Measurements from ENCODE around the gene HEXA. TPM values are rescaled to one million over a fixed set of nuclear protein-coding genes. Genes with fewer than 3 reads are reported as not detected.
A peak's percentile ranks its signal among the peaks of the same experiment; 100 is the strongest.

HEXA gene
- total and polyA plus RNA-seq, 9 of the 15 experiments (the other 6 are each of a cell fraction or from before 2014, with no cell fraction given) = 22.2 to 136 (median 68.9) TPM

DNA sequence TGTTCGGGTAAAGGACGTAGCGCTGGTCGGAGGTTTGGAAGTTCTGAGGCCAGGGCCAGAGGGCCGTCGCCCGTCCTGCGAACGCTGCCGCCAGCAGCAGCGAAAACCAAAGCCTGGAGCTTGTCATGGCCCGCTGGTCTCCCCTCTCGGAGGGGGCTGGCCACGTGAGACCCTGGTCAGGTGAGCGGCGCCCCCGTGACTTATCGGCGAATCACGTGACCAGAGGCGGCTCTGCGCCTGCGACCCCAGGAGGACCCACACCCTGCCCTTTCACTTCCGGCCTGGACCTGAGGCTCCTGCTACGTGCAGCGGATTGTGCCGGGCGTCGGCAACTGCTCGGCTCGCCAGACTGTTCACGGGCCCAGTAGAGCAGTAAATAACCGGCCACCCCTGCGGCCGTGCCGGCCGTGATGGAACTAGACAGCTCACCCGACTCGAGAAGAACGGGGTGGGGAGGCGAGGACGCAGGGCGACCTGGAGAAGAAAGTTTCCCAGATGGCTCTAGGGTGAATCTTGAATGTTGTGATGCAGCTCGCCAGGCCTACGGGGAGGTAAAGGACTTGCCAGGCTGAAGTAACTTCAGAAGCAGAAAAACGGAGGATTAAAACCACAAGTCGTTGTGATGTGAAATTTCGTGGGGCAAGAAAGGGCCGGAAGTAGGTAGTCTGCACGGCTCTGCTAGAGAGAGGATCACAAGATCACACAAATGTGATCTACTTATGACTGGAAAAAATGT lies at the start of gene HEXA (continued):
- TF ChIP-seq, protein P1, sequence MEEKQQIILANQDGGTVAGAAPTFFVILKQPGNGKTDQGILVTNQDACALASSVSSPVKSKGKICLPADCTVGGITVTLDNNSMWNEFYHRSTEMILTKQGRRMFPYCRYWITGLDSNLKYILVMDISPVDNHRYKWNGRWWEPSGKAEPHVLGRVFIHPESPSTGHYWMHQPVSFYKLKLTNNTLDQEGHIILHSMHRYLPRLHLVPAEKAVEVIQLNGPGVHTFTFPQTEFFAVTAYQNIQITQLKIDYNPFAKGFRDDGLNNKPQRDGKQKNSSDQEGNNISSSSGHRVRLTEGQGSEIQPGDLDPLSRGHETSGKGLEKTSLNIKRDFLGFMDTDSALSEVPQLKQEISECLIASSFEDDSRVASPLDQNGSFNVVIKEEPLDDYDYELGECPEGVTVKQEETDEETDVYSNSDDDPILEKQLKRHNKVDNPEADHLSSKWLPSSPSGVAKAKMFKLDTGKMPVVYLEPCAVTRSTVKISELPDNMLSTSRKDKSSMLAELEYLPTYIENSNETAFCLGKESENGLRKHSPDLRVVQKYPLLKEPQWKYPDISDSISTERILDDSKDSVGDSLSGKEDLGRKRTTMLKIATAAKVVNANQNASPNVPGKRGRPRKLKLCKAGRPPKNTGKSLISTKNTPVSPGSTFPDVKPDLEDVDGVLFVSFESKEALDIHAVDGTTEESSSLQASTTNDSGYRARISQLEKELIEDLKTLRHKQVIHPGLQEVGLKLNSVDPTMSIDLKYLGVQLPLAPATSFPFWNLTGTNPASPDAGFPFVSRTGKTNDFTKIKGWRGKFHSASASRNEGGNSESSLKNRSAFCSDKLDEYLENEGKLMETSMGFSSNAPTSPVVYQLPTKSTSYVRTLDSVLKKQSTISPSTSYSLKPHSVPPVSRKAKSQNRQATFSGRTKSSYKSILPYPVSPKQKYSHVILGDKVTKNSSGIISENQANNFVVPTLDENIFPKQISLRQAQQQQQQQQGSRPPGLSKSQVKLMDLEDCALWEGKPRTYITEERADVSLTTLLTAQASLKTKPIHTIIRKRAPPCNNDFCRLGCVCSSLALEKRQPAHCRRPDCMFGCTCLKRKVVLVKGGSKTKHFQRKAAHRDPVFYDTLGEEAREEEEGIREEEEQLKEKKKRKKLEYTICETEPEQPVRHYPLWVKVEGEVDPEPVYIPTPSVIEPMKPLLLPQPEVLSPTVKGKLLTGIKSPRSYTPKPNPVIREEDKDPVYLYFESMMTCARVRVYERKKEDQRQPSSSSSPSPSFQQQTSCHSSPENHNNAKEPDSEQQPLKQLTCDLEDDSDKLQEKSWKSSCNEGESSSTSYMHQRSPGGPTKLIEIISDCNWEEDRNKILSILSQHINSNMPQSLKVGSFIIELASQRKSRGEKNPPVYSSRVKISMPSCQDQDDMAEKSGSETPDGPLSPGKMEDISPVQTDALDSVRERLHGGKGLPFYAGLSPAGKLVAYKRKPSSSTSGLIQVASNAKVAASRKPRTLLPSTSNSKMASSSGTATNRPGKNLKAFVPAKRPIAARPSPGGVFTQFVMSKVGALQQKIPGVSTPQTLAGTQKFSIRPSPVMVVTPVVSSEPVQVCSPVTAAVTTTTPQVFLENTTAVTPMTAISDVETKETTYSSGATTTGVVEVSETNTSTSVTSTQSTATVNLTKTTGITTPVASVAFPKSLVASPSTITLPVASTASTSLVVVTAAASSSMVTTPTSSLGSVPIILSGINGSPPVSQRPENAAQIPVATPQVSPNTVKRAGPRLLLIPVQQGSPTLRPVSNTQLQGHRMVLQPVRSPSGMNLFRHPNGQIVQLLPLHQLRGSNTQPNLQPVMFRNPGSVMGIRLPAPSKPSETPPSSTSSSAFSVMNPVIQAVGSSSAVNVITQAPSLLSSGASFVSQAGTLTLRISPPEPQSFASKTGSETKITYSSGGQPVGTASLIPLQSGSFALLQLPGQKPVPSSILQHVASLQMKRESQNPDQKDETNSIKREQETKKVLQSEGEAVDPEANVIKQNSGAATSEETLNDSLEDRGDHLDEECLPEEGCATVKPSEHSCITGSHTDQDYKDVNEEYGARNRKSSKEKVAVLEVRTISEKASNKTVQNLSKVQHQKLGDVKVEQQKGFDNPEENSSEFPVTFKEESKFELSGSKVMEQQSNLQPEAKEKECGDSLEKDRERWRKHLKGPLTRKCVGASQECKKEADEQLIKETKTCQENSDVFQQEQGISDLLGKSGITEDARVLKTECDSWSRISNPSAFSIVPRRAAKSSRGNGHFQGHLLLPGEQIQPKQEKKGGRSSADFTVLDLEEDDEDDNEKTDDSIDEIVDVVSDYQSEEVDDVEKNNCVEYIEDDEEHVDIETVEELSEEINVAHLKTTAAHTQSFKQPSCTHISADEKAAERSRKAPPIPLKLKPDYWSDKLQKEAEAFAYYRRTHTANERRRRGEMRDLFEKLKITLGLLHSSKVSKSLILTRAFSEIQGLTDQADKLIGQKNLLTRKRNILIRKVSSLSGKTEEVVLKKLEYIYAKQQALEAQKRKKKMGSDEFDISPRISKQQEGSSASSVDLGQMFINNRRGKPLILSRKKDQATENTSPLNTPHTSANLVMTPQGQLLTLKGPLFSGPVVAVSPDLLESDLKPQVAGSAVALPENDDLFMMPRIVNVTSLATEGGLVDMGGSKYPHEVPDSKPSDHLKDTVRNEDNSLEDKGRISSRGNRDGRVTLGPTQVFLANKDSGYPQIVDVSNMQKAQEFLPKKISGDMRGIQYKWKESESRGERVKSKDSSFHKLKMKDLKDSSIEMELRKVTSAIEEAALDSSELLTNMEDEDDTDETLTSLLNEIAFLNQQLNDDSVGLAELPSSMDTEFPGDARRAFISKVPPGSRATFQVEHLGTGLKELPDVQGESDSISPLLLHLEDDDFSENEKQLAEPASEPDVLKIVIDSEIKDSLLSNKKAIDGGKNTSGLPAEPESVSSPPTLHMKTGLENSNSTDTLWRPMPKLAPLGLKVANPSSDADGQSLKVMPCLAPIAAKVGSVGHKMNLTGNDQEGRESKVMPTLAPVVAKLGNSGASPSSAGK (IDR thresholded peaks at IDR 0.05) = peak; percentile 92
- TF ChIP-seq ATF7 (IDR thresholded peaks at IDR 0.05) (peak; percentile 76), POLR2A (conservative IDR thresholded peaks at IDR 0.05) (peak; percentile 91), SMAD1 (IDR thresholded peaks at IDR 0.05; ENCODE audit: low read depth, low read length, partially characterized antibody) (no peak), IRF2 (CRISPR knock-in tag; IDR thresholded peaks at IDR 0.05) (no peak), SRSF7 (optimal IDR thresholded peaks at IDR 0.05; ENCODE audit: low read depth, low read length) (no peak), PRMT5 (CRISPR knock-in tag; IDR thresholded peaks at IDR 0.05) (no peak), ZNF431 (CRISPR knock-in tag; IDR thresholded peaks at IDR 0.05) (peak; percentile 73)
- TF ChIP-seq, protein P2, sequence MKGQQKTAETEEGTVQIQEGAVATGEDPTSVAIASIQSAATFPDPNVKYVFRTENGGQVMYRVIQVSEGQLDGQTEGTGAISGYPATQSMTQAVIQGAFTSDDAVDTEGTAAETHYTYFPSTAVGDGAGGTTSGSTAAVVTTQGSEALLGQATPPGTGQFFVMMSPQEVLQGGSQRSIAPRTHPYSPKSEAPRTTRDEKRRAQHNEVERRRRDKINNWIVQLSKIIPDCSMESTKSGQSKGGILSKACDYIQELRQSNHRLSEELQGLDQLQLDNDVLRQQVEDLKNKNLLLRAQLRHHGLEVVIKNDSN (CRISPR knock-in tag; IDR thresholded peaks at IDR 0.05) = peak; percentile 100
- TF ChIP-seq, protein P3, sequence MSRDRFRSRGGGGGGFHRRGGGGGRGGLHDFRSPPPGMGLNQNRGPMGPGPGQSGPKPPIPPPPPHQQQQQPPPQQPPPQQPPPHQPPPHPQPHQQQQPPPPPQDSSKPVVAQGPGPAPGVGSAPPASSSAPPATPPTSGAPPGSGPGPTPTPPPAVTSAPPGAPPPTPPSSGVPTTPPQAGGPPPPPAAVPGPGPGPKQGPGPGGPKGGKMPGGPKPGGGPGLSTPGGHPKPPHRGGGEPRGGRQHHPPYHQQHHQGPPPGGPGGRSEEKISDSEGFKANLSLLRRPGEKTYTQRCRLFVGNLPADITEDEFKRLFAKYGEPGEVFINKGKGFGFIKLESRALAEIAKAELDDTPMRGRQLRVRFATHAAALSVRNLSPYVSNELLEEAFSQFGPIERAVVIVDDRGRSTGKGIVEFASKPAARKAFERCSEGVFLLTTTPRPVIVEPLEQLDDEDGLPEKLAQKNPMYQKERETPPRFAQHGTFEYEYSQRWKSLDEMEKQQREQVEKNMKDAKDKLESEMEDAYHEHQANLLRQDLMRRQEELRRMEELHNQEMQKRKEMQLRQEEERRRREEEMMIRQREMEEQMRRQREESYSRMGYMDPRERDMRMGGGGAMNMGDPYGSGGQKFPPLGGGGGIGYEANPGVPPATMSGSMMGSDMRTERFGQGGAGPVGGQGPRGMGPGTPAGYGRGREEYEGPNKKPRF (IDR thresholded peaks at IDR 0.05; ENCODE audit: low read depth, low read length) = no peak
